H9 (cell line): ENCODE results near the gene NCMAP. TPM values are rescaled to one million over a fixed set of nuclear protein-coding genes. Genes with fewer than 3 reads are reported as not detected.

ENCODE experiments used
- DNase-seq: peaks from one replicate; pipeline ENCODE4 v3.0.0-alpha.2; 2017
- H2AFZ ChIP-seq: one replicate; pipeline ENCODE4 v1.6.1; 2013; ENCODE audit warnings: mild to moderate bottlenecking, low read length, control low read depth, moderate library complexity
- H2AK5ac ChIP-seq: 2 replicates; pipeline ENCODE4 v1.6.1; 2013; ENCODE audit warnings: low read length, control low read depth, mixed read lengths; ENCODE audit not compliant: insufficient read length
- H2BK120ac ChIP-seq: one replicate; pipeline ENCODE4 v1.6.1; 2013; ENCODE audit warnings: low read depth, mild to moderate bottlenecking, low read length, control low read depth, inconsistent platforms; ENCODE audit not compliant: poor library complexity, severe bottlenecking
- H2BK12ac ChIP-seq: 2 replicates; pipeline ENCODE4 v1.6.1; 2013; ENCODE audit warnings: low read length, control low read depth, mixed read lengths, low read depth; ENCODE audit not compliant: insufficient read length
- H2BK15ac ChIP-seq: 2 replicates; pipeline ENCODE4 v1.6.1; 2013; ENCODE audit warnings: low read depth, low read length, control low read depth
- H2BK20ac ChIP-seq: one replicate; pipeline ENCODE4 v1.6.1; 2013; ENCODE audit warnings: low read depth, mild to moderate bottlenecking, low read length, control low read depth, inconsistent platforms; ENCODE audit not compliant: poor library complexity, severe bottlenecking
- H2BK5ac ChIP-seq: 2 replicates; pipeline ENCODE4 v1.6.1; 2013; ENCODE audit warnings: low read length, control low read depth, mixed read lengths; ENCODE audit not compliant: insufficient read length
- H3K14ac ChIP-seq: 2 replicates; pipeline ENCODE4 v1.6.1; 2013; ENCODE audit warnings: low read length, control low read depth; ENCODE audit not compliant: insufficient read depth
- H3K18ac ChIP-seq: 2 replicates; pipeline ENCODE4 v1.6.1; 2013; ENCODE audit warnings: low read depth, mild to moderate bottlenecking, mixed read lengths, low read length, control low read depth; ENCODE audit not compliant: insufficient read length
- H3K23ac ChIP-seq: 2 replicates; pipeline ENCODE4 v1.6.1; 2013; ENCODE audit warnings: low read length, control low read depth, mixed read lengths, low read depth; ENCODE audit not compliant: insufficient read length
- H3K23me2 ChIP-seq: 2 replicates; pipeline ENCODE4 v1.6.1; 2013; ENCODE audit warnings: low read depth, mild to moderate bottlenecking, mixed read lengths, low read length, control low read depth; ENCODE audit not compliant: insufficient read length, poor library complexity, severe bottlenecking
- H3K27ac ChIP-seq: 2 replicates; pipeline ENCODE4 v1.5.1; 2013; ENCODE audit warnings: low read length, control low read depth, mixed read lengths, low read depth; ENCODE audit not compliant: insufficient read length
- H3K27me3 ChIP-seq: 2 replicates; pipeline ENCODE4 v1.6.1; 2013; ENCODE audit warnings: low read length, control low read depth, inconsistent platforms; ENCODE audit not compliant: insufficient read depth
- H3K4ac ChIP-seq: 2 replicates; pipeline ENCODE4 v1.6.1; 2013; ENCODE audit warnings: low read depth, mild to moderate bottlenecking, control low read depth, inconsistent platforms, low read length, moderate library complexity
- H3K4me1 ChIP-seq: 2 replicates; pipeline ENCODE4 v1.6.1; 2013; ENCODE audit warnings: low read length, control low read depth, inconsistent platforms; ENCODE audit not compliant: insufficient read depth
- H3K4me2 ChIP-seq: 2 replicates; pipeline ENCODE4 v1.6.1; 2013; ENCODE audit warnings: low read length, control low read depth, mixed read lengths; ENCODE audit not compliant: insufficient read length, insufficient read depth
- H3K56ac ChIP-seq: 2 replicates; pipeline ENCODE4 v1.6.1; 2013; ENCODE audit warnings: low read depth, mild to moderate bottlenecking, mixed read lengths, low read length, control low read depth; ENCODE audit not compliant: insufficient read length
- H3K79me1 ChIP-seq: 2 replicates; pipeline ENCODE4 v1.6.1; 2013; ENCODE audit warnings: low read depth, mild to moderate bottlenecking, moderate library complexity, low read length, control low read depth, inconsistent platforms; ENCODE audit not compliant: insufficient read depth, poor library complexity, severe bottlenecking
- H3K79me2 ChIP-seq: 2 replicates; pipeline ENCODE4 v1.6.1; 2013; ENCODE audit warnings: low read length, control low read depth, inconsistent platforms; ENCODE audit not compliant: insufficient read depth
- H3K9ac ChIP-seq: 2 replicates; pipeline ENCODE4 v1.6.1; 2013; ENCODE audit warnings: low read length, control low read depth, mixed read lengths; ENCODE audit not compliant: insufficient read length; ENCODE audit errors: extremely low read depth
- H3K9me3 ChIP-seq: one replicate; pipeline ENCODE4 v1.6.1; 2013; ENCODE audit warnings: low read depth, low read length, inconsistent platforms; ENCODE audit not compliant: control insufficient read depth
- H3T11ph ChIP-seq: one replicate; pipeline ENCODE4 v1.6.1; 2013; ENCODE audit warnings: mild to moderate bottlenecking, low read length, control low read depth, inconsistent platforms
- H4K20me1 ChIP-seq: one replicate; pipeline ENCODE4 v1.6.1; 2013; ENCODE audit not compliant: control insufficient read depth, insufficient read length, insufficient read depth
- H4K5ac ChIP-seq: 2 replicates; pipeline ENCODE4 v1.6.1; 2013; ENCODE audit warnings: low read depth, mild to moderate bottlenecking, mixed read lengths, low read length, control low read depth; ENCODE audit not compliant: insufficient read length
- H4K8ac ChIP-seq: replicated peaks from 2 replicates; pipeline ENCODE4 v1.6.1; 2013; ENCODE audit warnings: low read length, control low read depth, mixed read lengths, low read depth; ENCODE audit not compliant: insufficient read length
- H4K91ac ChIP-seq: 2 replicates; pipeline ENCODE4 v1.6.1; 2013; ENCODE audit warnings: low read depth, mild to moderate bottlenecking, moderate library complexity, mixed read lengths, low read length, control low read depth; ENCODE audit not compliant: insufficient read length
- H3K27ac Mint-ChIP-seq, 3 experiments: 2 replicates in 2 of 3; 3 replicates in 1 of 3; pipeline ENCODE4 v1.8.0; 2020 to 2021; ENCODE audit warnings: mixed read lengths in 3 of 3, mild to moderate bottlenecking in 1 of 3, moderate library complexity in 1 of 3
- H3K27me3 Mint-ChIP-seq: 2 replicates; pipeline ENCODE4 v1.8.0; 2021; ENCODE audit warnings: low read depth, mild to moderate bottlenecking, moderate library complexity, mixed read lengths
- H3K36me3 Mint-ChIP-seq, 3 experiments: 2 replicates in 2 of 3; 3 replicates in 1 of 3; pipeline ENCODE4 v1.8.0; 2020 to 2021; ENCODE audit warnings: low read depth in 3 of 3, mixed read lengths in 3 of 3; ENCODE audit not compliant: insufficient read depth in 1 of 3
- H3K4me1 Mint-ChIP-seq, 2 experiments: 2 replicates each; pipeline ENCODE4 v1.8.0; 2020; ENCODE audit warnings: mixed read lengths in 2 of 2
- H3K4me3 Mint-ChIP-seq, 2 experiments: 2 replicates in 1 of 2; 3 replicates in 1 of 2; pipeline ENCODE4 v1.8.0; 2020 to 2021; ENCODE audit warnings: mild to moderate bottlenecking in 2 of 2, mixed read lengths in 2 of 2, moderate library complexity in 1 of 2
- H3K9me3 Mint-ChIP-seq, 2 experiments: 2 replicates in 1 of 2; 3 replicates in 1 of 2; pipeline ENCODE4 v1.8.0; 2020; ENCODE audit warnings: mild to moderate bottlenecking in 2 of 2, mixed read lengths in 2 of 2, moderate library complexity in 1 of 2
- WGBS: extraction: QIAGEN DNeasy Blood & Tissue Kit; methylation state at CpG from one replicate; pipeline ENCODE4 v1.1.7; 2013; ENCODE audit warnings: missing lambda C conversion rate, low lambda C conversion rate, mixed read lengths; ENCODE audit not compliant: insufficient read length; ENCODE audit errors: extremely low coverage; 5-methylcytosine and 5-hydroxymethylcytosine counted together
- total RNA-seq: library from RNA; stranded (reverse); gene quantifications from 2 replicates; pipeline ENCODE4 v1.2.1, GENCODE V29; 2021
- TF ChIP-seq, protein P1 (sequence below): fragments of 200-600 bp; sonication (generic); conservative IDR thresholded peaks from 3 replicates; pipeline ENCODE4 v1.8.0; 2021; ENCODE audit warnings: antibody characterized with exemption, mild to moderate bottlenecking

NCMAP gene
- total RNA-seq, 1 experiment from 2014 or later = 0.35 TPM

- Histone ChIP-seq H4K5ac (no peak overlapping the region), H3K9ac (no peak overlapping the region), H3K4me1 (no peaks in the 10 kb centered on the region), H3K27ac (no peak overlapping the region), H3K9me3 (no peaks in the 10 kb centered on the region), H2AK5ac (no peak overlapping the region), H3T11ph (no peak overlapping the region), H3K79me2 (no peaks in the 10 kb centered on the region), H3K23ac (no peak overlapping the region), H2BK20ac (no peak overlapping the region), H3K4me2 (no peak overlapping the region), H2BK12ac (no peak overlapping the region), H3K4ac (no peak overlapping the region), H2AFZ (no peak overlapping the region), H4K20me1 (no peaks in the 10 kb centered on the region), H3K14ac (no peak overlapping the region), H4K91ac (no peak overlapping the region), H3K18ac (no peak overlapping the region), H3K79me1 (no peaks in the 10 kb centered on the region), H3K27me3 (no peaks in the 10 kb centered on the region), H2BK15ac (no peak overlapping the region), H2BK5ac (no peak overlapping the region), H4K8ac (no peak overlapping the region), H3K56ac (no peak overlapping the region), H3K23me2 (no peaks in the 10 kb centered on the region), H2BK120ac (no peak overlapping the region)
- peaks cover 3 to 4% of the 10 kb centered on the region in 2 experiments; a peak in 3 of 4 replicates for H3K4me1 Mint-ChIP-seq
- no peak overlapping the region; a peak in 1 of 5 replicates for H3K4me3 Mint-ChIP-seq
- DNase-seq = no peak
- H3K27me3 Mint-ChIP-seq = no peaks in the 10 kb centered on the region
- H3K27ac Mint-ChIP-seq = no peak overlapping the region; a peak in 1 of 7 replicates
- TF ChIP-seq, protein P1, sequence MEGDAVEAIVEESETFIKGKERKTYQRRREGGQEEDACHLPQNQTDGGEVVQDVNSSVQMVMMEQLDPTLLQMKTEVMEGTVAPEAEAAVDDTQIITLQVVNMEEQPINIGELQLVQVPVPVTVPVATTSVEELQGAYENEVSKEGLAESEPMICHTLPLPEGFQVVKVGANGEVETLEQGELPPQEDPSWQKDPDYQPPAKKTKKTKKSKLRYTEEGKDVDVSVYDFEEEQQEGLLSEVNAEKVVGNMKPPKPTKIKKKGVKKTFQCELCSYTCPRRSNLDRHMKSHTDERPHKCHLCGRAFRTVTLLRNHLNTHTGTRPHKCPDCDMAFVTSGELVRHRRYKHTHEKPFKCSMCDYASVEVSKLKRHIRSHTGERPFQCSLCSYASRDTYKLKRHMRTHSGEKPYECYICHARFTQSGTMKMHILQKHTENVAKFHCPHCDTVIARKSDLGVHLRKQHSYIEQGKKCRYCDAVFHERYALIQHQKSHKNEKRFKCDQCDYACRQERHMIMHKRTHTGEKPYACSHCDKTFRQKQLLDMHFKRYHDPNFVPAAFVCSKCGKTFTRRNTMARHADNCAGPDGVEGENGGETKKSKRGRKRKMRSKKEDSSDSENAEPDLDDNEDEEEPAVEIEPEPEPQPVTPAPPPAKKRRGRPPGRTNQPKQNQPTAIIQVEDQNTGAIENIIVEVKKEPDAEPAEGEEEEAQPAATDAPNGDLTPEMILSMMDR = no peak
- no CpG with 5 or more reads among the region's 3 CpGs for WGBS
- no peaks in the 10 kb centered on the region for H3K36me3 Mint-ChIP-seq
- H3K9me3 Mint-ChIP-seq = no peaks in the 10 kb centered on the region
Measured at GRCh38 chr1:24591781-24592180, 35.9 kb downstream of the NCMAP start.
